Measurements from ENCODE around the gene FBXO3.
"Not testable (repeated sequence)": the region's sequence is repeated elsewhere in the genome, so short reads cannot be mapped to it uniquely, and the experiment has no call there.

DNA sequence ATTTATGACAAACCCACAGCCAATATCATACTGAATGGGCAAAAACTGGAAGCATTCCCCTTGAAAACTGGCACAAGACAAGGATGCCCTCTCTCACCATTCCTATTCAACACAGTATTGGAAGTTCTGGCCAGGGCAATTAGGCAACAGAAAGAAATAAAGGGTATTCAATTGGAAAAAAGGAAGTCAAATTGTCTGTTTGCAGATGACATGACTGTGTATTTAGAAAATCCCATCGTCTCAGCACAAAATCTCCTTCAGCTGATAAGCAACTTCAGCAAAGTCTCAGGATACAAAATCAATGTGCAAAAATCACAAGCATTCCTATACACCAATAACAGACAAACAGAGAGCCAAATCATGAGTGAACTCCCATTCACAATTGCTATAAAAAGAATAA, 46.8 kb downstream of the FBXO3 start:
- TF ChIP-seq ELF4 (IDR thresholded peaks at IDR 0.05); SP1 (IDR thresholded peaks at IDR 0.05); BHLHE40 (IDR thresholded peaks at IDR 0.05; ENCODE audit: borderline replicate concordance): not testable (repeated sequence)
- TF ChIP-seq, protein P1, sequence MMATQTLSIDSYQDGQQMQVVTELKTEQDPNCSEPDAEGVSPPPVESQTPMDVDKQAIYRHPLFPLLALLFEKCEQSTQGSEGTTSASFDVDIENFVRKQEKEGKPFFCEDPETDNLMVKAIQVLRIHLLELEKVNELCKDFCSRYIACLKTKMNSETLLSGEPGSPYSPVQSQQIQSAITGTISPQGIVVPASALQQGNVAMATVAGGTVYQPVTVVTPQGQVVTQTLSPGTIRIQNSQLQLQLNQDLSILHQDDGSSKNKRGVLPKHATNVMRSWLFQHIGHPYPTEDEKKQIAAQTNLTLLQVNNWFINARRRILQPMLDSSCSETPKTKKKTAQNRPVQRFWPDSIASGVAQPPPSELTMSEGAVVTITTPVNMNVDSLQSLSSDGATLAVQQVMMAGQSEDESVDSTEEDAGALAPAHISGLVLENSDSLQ (IDR thresholded peaks at IDR 0.05) = not testable (repeated sequence)
